Astrocyte of the cerebellum (primary cell): Measurements from ENCODE around the gene ANGEL2.
A peak's percentile ranks its signal among the peaks of the same experiment; 100 is the strongest.

Experiments used
- DNase-seq: peaks from one replicate; pipeline ENCODE4 v3.0.0-alpha.2; 2011; ENCODE audit warnings: low read depth
- H3K4me3 ChIP-seq: 2 replicates; pipeline ENCODE4 v1.5.1; 2011; ENCODE audit warnings: mild to moderate bottlenecking, low read depth, low read length, moderate library complexity
- in situ Hi-C: cut with HindIII; loops from 2 replicates; pipeline ENCODE4 v1.10.0; 2017; ENCODE audit warnings: low sequenced_read_pairs
- TF ChIP-seq, protein P1 (sequence below): IDR thresholded peaks from 2 replicates; pipeline ENCODE4 v1.5.1; 2012; ENCODE audit warnings: low read length, low read depth, moderate library complexity, mild to moderate bottlenecking; ENCODE audit errors: missing control alignments

ANGEL2 gene

DNA sequence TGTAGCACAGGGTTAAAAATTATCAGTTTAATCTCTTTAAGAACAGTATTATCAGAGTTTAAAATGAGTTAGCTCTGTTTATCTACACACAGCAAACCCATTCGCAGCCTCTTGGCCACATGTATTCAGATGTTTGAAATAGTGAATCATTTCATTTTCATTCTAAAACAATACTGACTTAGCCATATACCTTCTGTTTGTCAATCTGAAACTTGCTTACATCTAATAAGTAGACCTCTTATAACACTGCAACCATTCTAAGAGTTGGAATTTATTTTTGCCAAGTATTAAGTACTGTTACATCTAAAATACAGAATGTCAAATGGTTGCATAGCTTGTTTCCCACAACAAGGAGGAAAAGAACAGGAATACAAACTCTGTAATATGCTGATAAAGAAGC, 25.4 kb downstream of the ANGEL2 start:
- in situ Hi-C loops = no loop called here
- no peak overlapping the region for H3K4me3 ChIP-seq
- TF ChIP-seq, protein P1, sequence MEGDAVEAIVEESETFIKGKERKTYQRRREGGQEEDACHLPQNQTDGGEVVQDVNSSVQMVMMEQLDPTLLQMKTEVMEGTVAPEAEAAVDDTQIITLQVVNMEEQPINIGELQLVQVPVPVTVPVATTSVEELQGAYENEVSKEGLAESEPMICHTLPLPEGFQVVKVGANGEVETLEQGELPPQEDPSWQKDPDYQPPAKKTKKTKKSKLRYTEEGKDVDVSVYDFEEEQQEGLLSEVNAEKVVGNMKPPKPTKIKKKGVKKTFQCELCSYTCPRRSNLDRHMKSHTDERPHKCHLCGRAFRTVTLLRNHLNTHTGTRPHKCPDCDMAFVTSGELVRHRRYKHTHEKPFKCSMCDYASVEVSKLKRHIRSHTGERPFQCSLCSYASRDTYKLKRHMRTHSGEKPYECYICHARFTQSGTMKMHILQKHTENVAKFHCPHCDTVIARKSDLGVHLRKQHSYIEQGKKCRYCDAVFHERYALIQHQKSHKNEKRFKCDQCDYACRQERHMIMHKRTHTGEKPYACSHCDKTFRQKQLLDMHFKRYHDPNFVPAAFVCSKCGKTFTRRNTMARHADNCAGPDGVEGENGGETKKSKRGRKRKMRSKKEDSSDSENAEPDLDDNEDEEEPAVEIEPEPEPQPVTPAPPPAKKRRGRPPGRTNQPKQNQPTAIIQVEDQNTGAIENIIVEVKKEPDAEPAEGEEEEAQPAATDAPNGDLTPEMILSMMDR = no peak
- no peak for DNase-seq

DNA sequence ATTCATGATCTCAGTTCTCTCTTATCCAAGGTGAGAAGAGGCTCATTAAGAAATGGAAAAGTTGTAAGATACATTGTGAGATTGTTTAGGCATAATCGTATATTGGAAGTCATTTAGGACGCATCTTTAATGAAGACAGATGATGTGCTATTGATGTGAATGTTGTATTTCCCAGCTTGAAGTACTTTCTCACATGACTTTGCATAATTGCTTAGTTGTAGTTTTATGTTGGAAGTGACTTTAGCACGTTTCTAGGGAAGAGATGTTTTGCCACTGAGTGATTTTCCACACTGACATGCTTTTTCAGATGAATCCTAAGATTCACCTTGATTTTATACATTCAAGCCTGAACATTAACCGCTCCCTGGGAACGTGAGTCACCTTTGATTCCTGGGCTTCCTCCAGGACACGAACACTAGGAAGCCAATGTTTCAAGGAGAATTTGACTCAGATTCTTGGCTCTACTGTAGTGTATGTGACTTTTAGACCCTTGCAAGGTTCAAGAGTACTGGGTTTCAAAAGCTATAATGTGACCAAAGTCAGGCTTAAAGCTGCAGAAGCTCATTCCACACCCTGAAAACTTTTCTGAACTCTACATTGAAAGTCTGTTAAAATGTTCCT, 27.9 kb downstream of the ANGEL2 start:
- TF ChIP-seq, protein P1 = no peak

DNA sequence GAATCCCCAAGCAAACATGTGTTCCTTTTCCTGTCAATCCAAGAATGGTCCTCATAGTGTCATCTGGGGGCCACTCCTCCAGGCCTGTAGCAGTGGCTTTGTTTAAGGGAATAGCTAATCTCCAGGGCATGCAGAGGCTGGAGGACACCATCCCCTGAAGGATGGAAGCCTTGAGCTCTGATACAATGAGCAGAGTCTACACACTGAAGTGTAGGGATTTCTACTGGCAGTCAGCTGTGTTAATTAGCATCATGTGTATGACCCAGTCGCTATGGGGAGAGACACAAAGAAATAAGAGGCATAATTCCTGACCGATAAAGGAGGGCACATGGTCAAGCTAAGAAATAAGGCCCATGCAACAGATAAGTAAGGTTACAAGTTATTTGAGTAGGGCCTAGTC, 29.1 kb downstream of the ANGEL2 start:
- no peak for DNase-seq
- in situ Hi-C loops = no loop called here
- no peak overlapping the region for H3K4me3 ChIP-seq
- TF ChIP-seq, protein P1 = no peak

More for the DNA sequence above, 27.9 kb downstream of the ANGEL2 start:
- DNase-seq = peak; percentile 64
- in situ Hi-C loops = no loop called here
- no peak overlapping the region for H3K4me3 ChIP-seq

DNA sequence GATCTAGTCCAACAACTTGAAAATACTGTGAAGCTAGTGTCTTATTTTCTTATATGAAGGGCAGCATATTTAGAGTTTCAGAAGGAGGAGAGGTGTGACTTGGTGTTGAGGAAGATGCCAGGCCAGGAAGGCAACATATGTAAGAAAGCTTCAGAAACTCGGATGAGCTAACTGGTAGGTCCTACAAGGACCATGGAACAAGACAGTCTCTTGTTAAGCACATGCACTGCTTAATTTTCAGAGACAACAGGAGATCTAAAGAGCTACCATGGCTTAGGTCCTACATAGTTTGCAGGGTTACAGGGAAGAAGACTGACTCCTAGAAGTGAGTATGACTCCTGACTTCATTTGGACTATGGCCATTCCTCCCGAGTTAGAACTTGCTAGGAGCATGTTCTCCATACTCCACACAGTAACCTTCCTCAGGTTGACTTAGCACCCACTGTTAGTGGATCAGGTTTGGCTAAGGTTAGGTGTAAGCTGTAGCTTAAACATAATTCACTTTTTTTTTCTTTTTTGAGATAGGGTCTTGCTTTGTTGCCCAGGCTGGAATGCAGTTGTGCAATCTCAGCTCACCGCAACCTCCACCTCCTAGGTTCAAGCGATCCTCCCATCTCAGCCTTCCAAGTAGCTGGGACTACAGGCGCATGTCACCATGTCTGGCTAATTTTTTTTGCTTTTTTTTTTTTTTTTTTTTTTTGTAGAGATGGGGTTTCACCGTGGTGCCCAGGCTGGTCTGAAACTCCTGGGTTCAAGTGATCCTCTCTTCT, 31.0 kb downstream of the ANGEL2 start:
- in situ Hi-C loops = loop anchor here (5.0 kb wide), 2 partner anchors 52 to 92 kb away; no protein-coding TSS in a partner anchor
- no peak overlapping the region for H3K4me3 ChIP-seq
- TF ChIP-seq, protein P1 = no peak
- no peak for DNase-seq

DNA sequence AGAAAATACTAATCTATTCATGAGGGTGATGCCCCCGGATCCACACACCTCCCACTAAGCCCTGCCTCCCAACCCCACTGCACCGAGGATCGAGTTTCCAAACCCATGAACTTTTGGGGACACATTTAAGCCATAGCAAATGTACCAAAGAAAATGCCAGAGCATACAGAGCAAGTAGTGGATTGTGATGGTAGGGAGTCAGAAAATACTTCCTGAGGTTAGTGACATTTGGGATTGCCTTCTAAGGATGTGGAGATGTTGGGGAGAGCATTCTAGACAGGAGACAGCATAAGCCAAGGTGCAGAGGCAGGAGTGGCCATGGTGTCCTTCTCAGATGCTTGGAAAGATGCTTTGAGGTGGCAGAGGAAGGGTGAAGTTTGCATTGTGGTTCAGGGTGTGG, 32.2 kb downstream of the ANGEL2 start:
- in situ Hi-C loops = loop anchor here (5.0 kb wide), 2 partner anchors 51 to 91 kb away; no protein-coding TSS in a partner anchor
- no peak overlapping the region for H3K4me3 ChIP-seq

DNA sequence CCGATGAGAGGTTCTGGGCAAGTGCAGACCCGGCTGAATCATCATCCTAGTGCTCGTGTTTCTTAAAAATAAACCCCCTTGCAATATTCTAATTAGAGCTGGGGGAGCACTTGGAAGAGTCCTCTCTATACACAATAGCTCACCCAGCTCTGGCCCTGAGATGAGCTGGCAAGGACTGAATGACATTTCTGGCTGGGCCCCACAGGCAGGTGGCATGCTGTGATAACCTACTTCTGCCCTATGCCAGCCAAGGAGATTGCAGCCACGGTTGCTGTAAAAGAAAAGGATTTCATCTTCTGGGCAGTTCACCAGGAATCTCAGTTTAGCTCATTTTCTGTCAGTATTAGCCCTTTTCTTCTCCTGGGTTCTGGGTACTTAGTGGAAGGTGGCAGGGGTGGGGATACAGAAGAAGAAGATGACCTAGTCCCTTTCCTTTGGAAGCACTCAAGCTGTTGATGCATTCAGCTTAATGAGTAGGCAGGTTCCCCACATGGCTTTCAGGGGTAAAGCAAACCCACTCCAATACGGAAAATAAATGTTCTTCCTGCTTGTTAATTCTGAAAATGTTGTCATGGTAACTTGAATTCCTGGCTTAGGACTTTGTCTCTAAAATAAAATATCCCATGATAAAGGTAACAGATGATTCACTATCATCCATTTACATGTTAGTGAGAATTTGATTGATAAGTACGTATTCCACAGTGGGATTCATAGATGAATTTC, 33.1 kb downstream of the ANGEL2 start:
- TF ChIP-seq, protein P1 = no peak
- no peak overlapping the region for H3K4me3 ChIP-seq
- in situ Hi-C loops = loop anchor here (5.0 kb wide), 2 partner anchors 50 to 90 kb away; no protein-coding TSS in a partner anchor

More for the DNA sequence above, 32.2 kb downstream of the ANGEL2 start:
- TF ChIP-seq, protein P1 = no peak
- DNase-seq = no peak

More for the DNA sequence above, 33.1 kb downstream of the ANGEL2 start:
- no peak for DNase-seq
